GM12878 (cell line): Measurements from ENCODE around the gene S100A16. TPM values are rescaled to one million over a fixed set of nuclear protein-coding genes. Genes with fewer than 3 reads are reported as not detected.
A peak's percentile ranks its signal among the peaks of the same experiment; 100 is the strongest.

Source experiments
- CTCF ChIP-seq, 3 experiments: IDR thresholded peaks in 2 of 3; conservative IDR thresholded peaks in 1 of 3; 2 replicates each; pipeline ENCODE4 v1.5.1; 2011; ENCODE audit warnings: low read depth in 3 of 3, low read length in 3 of 3, mild to moderate bottlenecking in 3 of 3, control low read depth in 2 of 3, moderate library complexity in 2 of 3, inconsistent platforms in 1 of 3, mixed read lengths in 1 of 3; ENCODE audit not compliant: control insufficient read depth in 2 of 3, insufficient read depth in 1 of 3; ENCODE audit errors: extremely low read depth in 1 of 3
- IKZF1 ChIP-seq: fragments of 450-650 bp; conservative IDR thresholded peaks from 2 replicates; pipeline ENCODE4 v1.6.1; 2017; ENCODE audit warnings: antibody characterized with exemption, mild to moderate bottlenecking
- IKZF2 ChIP-seq, 2 experiments: fragments of 450-650 bp; IDR thresholded peaks; 2 replicates each; pipeline ENCODE4 v1.6.1; 2017; ENCODE audit warnings: mild to moderate bottlenecking in 2 of 2, moderate library complexity in 2 of 2
- NBN ChIP-seq: fragments of 450-650 bp; IDR thresholded peaks from 2 replicates; pipeline ENCODE4 v1.6.1; 2016
- PAX8 ChIP-seq: fragments of 450-650 bp; IDR thresholded peaks from 2 replicates; pipeline ENCODE4 v1.6.1; 2017; ENCODE audit warnings: mild to moderate bottlenecking, moderate library complexity
- PKNOX1 ChIP-seq: fragments of 450-650 bp; IDR thresholded peaks from 2 replicates; pipeline ENCODE4 v1.6.1; 2016; ENCODE audit warnings: mild to moderate bottlenecking
- RAD51 ChIP-seq: fragments of 450-650 bp; IDR thresholded peaks from 2 replicates; pipeline ENCODE4 v1.6.1; 2016; ENCODE audit warnings: moderate library complexity, mild to moderate bottlenecking, inconsistent platforms
- ZNF207 ChIP-seq: fragments of 450-650 bp; IDR thresholded peaks from 2 replicates; pipeline ENCODE4 v1.6.1; 2014; ENCODE audit warnings: antibody characterized with exemption, mild to moderate bottlenecking, borderline replicate concordance
- ZNF622 ChIP-seq: fragments of 450-650 bp; IDR thresholded peaks from 2 replicates; pipeline ENCODE4 v1.6.1; 2017; ENCODE audit warnings: mild to moderate bottlenecking, inconsistent platforms
- polyA plus RNA-seq, 11 experiments: library from polyadenylated mRNA; depleted of rRNA in 4 of 11; unstranded in 6 of 11; stranded (reverse) in 5 of 11; fragments of >200 nt; fragmentation: Nextera tagmentation in 4 of 11; fragmentation: Illumina TruSeq in 1 of 11; extraction: Ambion mirVana in 4 of 11; extraction: Trizol in 1 of 11; gene quantifications; 1 replicate in 1 of 11; 2 replicates in 10 of 11; pipeline versions ENCODE4 v1.2.1 to v1.2.3, GENCODE V29; 2011 to 2016; ENCODE audit warnings: inconsistent platforms in 2 of 11, missing spikeins in 2 of 11, low read depth in 1 of 11
- total RNA-seq, 4 experiments: library from RNA; depleted of rRNA in 3 of 4; stranded (reverse); fragments of >200 nt in 3 of 4; fragmentation: Illumina TruSeq in 1 of 4; extraction: Trizol in 1 of 4; gene quantifications; 2 replicates each; pipeline versions ENCODE4 v1.2.1 to v1.2.3, GENCODE V29; 2013 to 2021

Gene S100A16
- total and polyA plus RNA-seq, 10 of the 15 experiments (the other 5 are each of a cell fraction or from before 2014, with no cell fraction given) = 0.14 to 0.51 (median 0.25) TPM; not detected in 6

GRCh38 chr1:153568367-153569099 lies 44.4 kb downstream of the S100A16 start (continued):
- TF ChIP-seq IKZF2 (IDR thresholded peaks at IDR 0.05) = peak; percentile 42 to 54
- TF ChIP-seq PAX8 = no peak
- no peak for TF ChIP-seq RAD51
- TF ChIP-seq PKNOX1 = peak; percentile 20; the same call in 1 of the 2 replicates
- peak; percentile 62 for TF ChIP-seq NBN
- peak; percentile 69; the same call in 1 of the 2 replicates for TF ChIP-seq ZNF207
- peak; percentile 97 to 99 (median 98); a peak in 5 of 6 replicates for TF ChIP-seq CTCF (IDR thresholded peaks at IDR 0.05 in 2 of 3, conservative IDR thresholded peaks at IDR 0.05 in 1 of 3; ENCODE audit: control insufficient read depth in 2 of 3, extremely low read depth in 1 of 3, insufficient read depth in 1 of 3, low read depth in 3 of 3, low read length in 3 of 3)
- peak; percentile 83 for TF ChIP-seq IKZF1
- TF ChIP-seq ZNF622 = no peak
